Common myeloid progenitor, CD34-positive (primary cell): ENCODE measurements around the gene JTB.

Source experiments
- CTCF ChIA-PET: fragments of 350-600 bp; sonication (Branson Sonifier 250); formaldehyde crosslinking; loops from one replicate; lab custom pipeline; 2021; ENCODE audit warnings: antibody characterized with exemption; lab: Charles Lee
- POLR2A ChIA-PET: fragments of 350-600 bp; sonication (Branson Sonifier 250); formaldehyde crosslinking; loops from one replicate; lab custom pipeline; 2021; ENCODE audit warnings: antibody characterized with exemption; lab: Charles Lee
- DNase-seq, 3 donors: peaks; one replicate each; pipeline versions ENCODE4 v3.0.0 to v3.0.0-alpha.2; 2013
- H3K27ac ChIP-seq, 2 experiments: 1 replicate in 1 of 2; 2 replicates in 1 of 2; pipeline ENCODE4 v1.7.0; 2013; ENCODE audit warnings: inconsistent platforms in 2 of 2, low read length in 2 of 2, mild to moderate bottlenecking in 2 of 2, low read depth in 1 of 2, moderate library complexity in 1 of 2; ENCODE audit not compliant: severe bottlenecking in 2 of 2, insufficient read depth in 1 of 2, poor library complexity in 1 of 2
- H3K27me3 ChIP-seq, 5 experiments: replicated peaks in 2 of 5; 1 replicate in 3 of 5; 2 replicates in 2 of 5; pipeline versions ENCODE4 v1.6.1 to v1.7.0; 2013; ENCODE audit warnings: low read length in 4 of 5, mild to moderate bottlenecking in 2 of 5, moderate library complexity in 2 of 5, inconsistent platforms in 1 of 5; ENCODE audit not compliant: insufficient read depth in 5 of 5, control insufficient read depth in 4 of 5
- H3K36me3 ChIP-seq, 4 experiments: 1 replicate in 2 of 4; 2 replicates in 2 of 4; pipeline versions ENCODE4 v1.6.1 to v1.7.0; 2013; ENCODE audit warnings: low read length in 3 of 4, control low read depth in 1 of 4, mild to moderate bottlenecking in 1 of 4; ENCODE audit not compliant: control insufficient read depth in 4 of 4, insufficient read depth in 4 of 4
- H3K4me1 ChIP-seq, 4 experiments: 1 replicate in 3 of 4; 2 replicates in 1 of 4; pipeline versions ENCODE4 v1.6.1 to v1.7.1; 2013; ENCODE audit warnings: low read length in 3 of 4, mild to moderate bottlenecking in 3 of 4, control low read depth in 1 of 4, inconsistent platforms in 1 of 4, moderate library complexity in 1 of 4; ENCODE audit not compliant: control insufficient read depth in 4 of 4, insufficient read depth in 4 of 4; ENCODE audit errors: control extremely low read depth in 1 of 4
- H3K4me3 ChIP-seq, 7 experiments: 1 replicate in 4 of 7; 2 replicates in 3 of 7; pipeline versions ENCODE4 v1.5.1 to v1.7.0; 2013; ENCODE audit warnings: mild to moderate bottlenecking in 7 of 7, low read length in 6 of 7, moderate library complexity in 6 of 7, inconsistent platforms in 2 of 7, low read depth in 2 of 7, control low read depth in 1 of 7; ENCODE audit not compliant: insufficient read depth in 4 of 7, control insufficient read depth in 1 of 7; ENCODE audit errors: extremely low read depth in 1 of 7
- H3K9me3 ChIP-seq, 5 experiments: 1 replicate in 4 of 5; 2 replicates in 1 of 5; pipeline versions ENCODE4 v1.6.1 to v1.7.1; 2013; ENCODE audit warnings: low read length in 4 of 5, mild to moderate bottlenecking in 2 of 5, inconsistent platforms in 1 of 5, low read depth in 1 of 5, moderate library complexity in 1 of 5; ENCODE audit not compliant: control insufficient read depth in 4 of 5, insufficient read depth in 2 of 5; ENCODE audit errors: control extremely low read depth in 1 of 5
- WGBS: methylation state at CpG from one replicate; pipeline ENCODE4 v1.1.5; 2013; ENCODE audit not compliant: insufficient coverage; 5-methylcytosine and 5-hydroxymethylcytosine counted together

The JTB gene

GRCh38 chr1:153929981-153930948, 47.2 kb downstream of the JTB start:
- H3K4me1 ChIP-seq = no peaks in the 10 kb centered on the region
- H3K27ac ChIP-seq = no peak overlapping the region
- H3K27me3 ChIP-seq = no peaks in the 10 kb centered on the region
- ChIA-PET POLR2A (no interaction called here), CTCF (interaction anchor here (1.3 to 1.7 kb wide), 4 partner anchors 10 to 104 kb away, joined by 3 to 6 read pairs (median 4); no protein-coding TSS in a partner anchor)
- peaks cover 9 to 58% (median 38%) of the 10 kb centered on the region in 4 experiments for H3K36me3 ChIP-seq
- H3K9me3 ChIP-seq = no peaks in the 10 kb centered on the region
- no peak for DNase-seq
- H3K4me3 ChIP-seq = no peak overlapping the region
- WGBS = 96% methylated on average over 8 of the region's 14 CpGs

- CTCF ChIA-PET = interaction anchor here (1.3 to 1.7 kb wide), 3 partner anchors 13 to 104 kb away, joined by 3 to 6 read pairs (median 4); no protein-coding TSS in a partner anchor
- Histone ChIP-seq H3K4me1 (peaks cover 0 to under 1% (median 0%) of the 10 kb centered on the region in 4 experiments), H3K36me3 (peaks cover 9 to 52% (median 33%) of the 10 kb centered on the region in 4 experiments), H3K4me3 (no peak overlapping the region), H3K27me3 (no peaks in the 10 kb centered on the region), H3K9me3 (no peaks in the 10 kb centered on the region), H3K27ac (no peak overlapping the region)
- 97% methylated on average over 3 of the region's 5 CpGs for WGBS
- DNase-seq = no peak
- POLR2A ChIA-PET = no interaction called here
These were observed 48.0 kb downstream of the JTB start for GRCh38 chr1:153929426-153929825.

- WGBS = no CpG with 5 or more reads among the region's 4 CpGs
- ChIA-PET CTCF (interaction anchor here (0.8 to 1.7 kb wide), 5 partner anchors 10 to 103 kb away, joined by 3 to 6 read pairs (median 4); no protein-coding TSS in a partner anchor), POLR2A (interaction anchor here (1.1 kb wide), 1 partner anchor 16 kb away, joined by 4 read pairs; no protein-coding TSS in a partner anchor)
- Histone ChIP-seq H3K4me3 (no peak overlapping the region), H3K9me3 (no peaks in the 10 kb centered on the region), H3K27ac (no peak overlapping the region), H3K4me1 (peaks cover 3 to 6% (median 4%) of the 10 kb centered on the region in 4 experiments), H3K36me3 (peaks cover 9 to 46% (median 27%) of the 10 kb centered on the region in 4 experiments), H3K27me3 (no peaks in the 10 kb centered on the region)
- no peak for DNase-seq
These were observed 48.6 kb downstream of the JTB start for GRCh38 chr1:153928791-153929341.

- Histone ChIP-seq H3K4me3 (no peak overlapping the region), H3K4me1 (peaks cover 7 to 11% (median 10%) of the 10 kb centered on the region in 4 experiments), H3K27ac (peak overlapping the region in 1 of 2 experiments; percentile 14), H3K27me3 (no peaks in the 10 kb centered on the region), H3K36me3 (peaks cover 9 to 40% (median 23%) of the 10 kb centered on the region in 4 experiments), H3K9me3 (no peaks in the 10 kb centered on the region)
- CTCF ChIA-PET = interaction anchor here (0.8 to 1.1 kb wide), 2 partner anchors 9 to 38 kb away, joined by 3 to 4 read pairs; no protein-coding TSS in a partner anchor
- POLR2A ChIA-PET = interaction anchor here (1.1 kb wide), 1 partner anchor 17 kb away, joined by 4 read pairs; no protein-coding TSS in a partner anchor
- no peak for DNase-seq
- WGBS = 100% methylated on average over 1 of the region's 1 CpG
These were observed 49.2 kb downstream of the JTB start for GRCh38 chr1:153928245-153928644.

GRCh38 chr1:153926405-153926804, 51.1 kb downstream of the JTB start:
- Histone ChIP-seq H3K4me1 (peaks cover 8 to 17% (median 15%) of the 10 kb centered on the region in 4 experiments), H3K4me3 (no peak overlapping the region), H3K36me3 (peaks cover 8 to 25% (median 12%) of the 10 kb centered on the region in 4 experiments), H3K27me3 (no peaks in the 10 kb centered on the region), H3K9me3 (no peaks in the 10 kb centered on the region), H3K27ac (no peak overlapping the region)
- WGBS = 100% methylated on average over 4 of the region's 4 CpGs
- CTCF ChIA-PET = interaction anchor here (0.6 to 1.1 kb wide), 3 partner anchors 11 to 81 kb away, joined by 3 to 6 read pairs (median 3); no protein-coding TSS in a partner anchor
- POLR2A ChIA-PET = no interaction called here
- DNase-seq = no peak
